Measurements from ENCODE around the gene NCS1.
"Not testable (repeated sequence)": the region's sequence is repeated elsewhere in the genome, so short reads cannot be mapped to it uniquely, and the experiment has no call there.

The NCS1 gene

GRCh38 chr9:130235558-130236435, 63.6 kb downstream of the NCS1 start:
- FAIRE-seq (no peak), DNase-seq (ENCODE audit: insufficient read length, low spot score) (peak; percentile 50)

- FAIRE-seq: no peak
Observed at GRCh38 chr9:130236436-130236985, 64.3 kb downstream of the NCS1 start.

GRCh38 chr9:130237076-130237475, 64.9 kb downstream of the NCS1 start:
- no peak for FAIRE-seq

More at GRCh38 chr9:130236436-130236985, 64.3 kb downstream of the NCS1 start:
- no peak for DNase-seq (ENCODE audit: insufficient read length, low spot score)

GRCh38 chr9:130237763-130238524, 65.7 kb downstream of the NCS1 start:
- no peak for FAIRE-seq
- no peak for DNase-seq (ENCODE audit: insufficient read length, low spot score)

More at GRCh38 chr9:130237076-130237475, 64.9 kb downstream of the NCS1 start:
- DNase-seq (ENCODE audit: insufficient read length, low spot score): no peak

DNA sequence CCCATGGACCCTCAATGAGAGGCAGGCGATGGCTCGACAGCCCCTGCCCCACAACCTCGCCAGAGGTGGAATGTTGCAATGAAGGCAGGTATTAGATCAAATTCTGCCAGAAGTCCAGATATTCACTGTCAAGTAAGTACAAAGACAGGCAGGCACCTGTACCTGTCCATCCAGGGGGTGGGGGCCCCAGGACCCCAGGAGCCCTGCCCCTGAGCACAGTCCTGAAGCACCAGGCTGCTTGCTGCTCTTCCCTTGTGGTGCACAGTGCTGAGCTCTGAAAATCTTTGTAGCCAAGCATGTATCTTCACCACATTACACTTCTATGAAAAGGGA, 67.1 kb downstream of the NCS1 start:
- DNase-seq (ENCODE audit: insufficient read length, low spot score): no peak
- FAIRE-seq: no peak

GRCh38 chr9:130239741-130240241, 67.6 kb downstream of the NCS1 start:
- DNase-seq (ENCODE audit: insufficient read length, low spot score) (no peak), FAIRE-seq (no peak)

DNA sequence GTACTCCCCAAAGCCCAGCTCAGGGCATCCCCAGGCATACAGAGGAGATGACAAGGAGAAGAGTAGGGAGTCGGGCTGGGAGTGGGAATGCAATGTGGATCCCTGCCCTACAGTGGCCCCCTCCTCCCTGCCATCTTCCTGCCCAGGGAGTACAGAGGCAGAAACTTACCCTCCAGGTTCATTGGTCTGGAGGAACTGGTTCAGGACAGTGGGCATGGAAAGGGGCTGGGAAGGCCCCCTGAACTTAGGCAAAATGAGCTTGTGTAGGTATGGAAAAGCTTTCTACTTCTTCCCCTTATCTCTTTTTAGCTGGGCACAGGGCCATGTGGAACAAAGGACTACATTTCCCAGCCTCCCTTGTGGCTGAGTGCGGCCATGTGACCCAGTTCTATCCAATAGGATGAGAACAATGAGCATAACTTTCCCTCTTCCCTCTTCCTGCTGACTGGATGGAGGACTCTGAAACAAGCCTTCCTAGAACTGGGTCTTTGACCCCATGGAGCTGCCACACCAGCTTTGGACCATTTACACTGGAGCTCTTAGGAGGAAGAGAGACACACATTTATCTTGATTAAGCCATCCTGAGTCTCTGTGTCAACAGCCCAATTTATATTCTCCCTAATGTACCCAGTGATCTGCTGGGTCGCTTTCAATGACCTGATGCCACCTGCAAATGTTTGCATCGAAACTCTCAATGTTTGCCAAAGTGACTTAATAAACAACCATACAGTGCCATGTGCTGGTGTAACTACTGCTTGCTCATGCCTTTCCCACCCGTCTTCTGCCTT, 68.4 kb downstream of the NCS1 start:
- FAIRE-seq (no peak), DNase-seq (ENCODE audit: insufficient read length, low spot score) (peak; percentile 66)

- no peak for DNase-seq (ENCODE audit: insufficient read length, low spot score)
- no peak for FAIRE-seq
Observed at GRCh38 chr9:130241198-130241535, 69.0 kb downstream of the NCS1 start.

DNA sequence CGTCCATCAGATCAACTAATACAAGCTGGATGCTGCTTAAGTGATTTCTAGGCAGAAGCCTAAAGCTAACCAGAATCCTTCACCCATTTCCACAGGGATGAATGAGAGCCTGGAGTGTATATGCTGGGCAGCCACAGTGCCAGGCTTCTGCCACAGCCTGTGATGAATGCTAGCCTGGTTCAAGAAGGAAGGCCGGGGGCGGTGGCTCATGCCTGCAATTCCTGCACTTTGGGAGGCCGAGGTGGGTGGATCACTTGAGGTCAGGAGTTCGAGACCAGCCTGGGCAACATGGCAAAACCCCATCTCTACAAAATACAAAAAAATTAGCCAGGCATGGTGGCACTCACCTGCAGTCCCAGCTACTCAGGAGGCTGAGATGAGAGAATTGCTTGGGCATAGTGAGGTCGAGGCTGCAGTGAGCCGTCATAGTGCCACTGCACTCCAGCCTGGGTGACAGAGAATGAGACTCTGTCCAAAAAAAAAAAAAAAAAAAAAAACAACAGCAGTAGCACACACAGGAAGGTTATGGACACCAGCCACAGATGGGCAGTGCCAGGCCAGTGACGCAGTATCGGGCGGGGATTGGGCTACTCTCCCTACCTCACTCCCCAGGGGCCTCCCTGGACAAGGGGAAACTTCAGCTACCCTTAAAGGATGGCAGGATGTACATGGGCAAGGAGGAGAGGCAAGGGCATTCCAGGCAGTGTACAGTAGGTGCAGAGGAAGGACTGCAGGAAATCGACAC, 70.2 kb downstream of the NCS1 start:
- FAIRE-seq: no peak
- no peak for DNase-seq (ENCODE audit: insufficient read length, low spot score)

DNA sequence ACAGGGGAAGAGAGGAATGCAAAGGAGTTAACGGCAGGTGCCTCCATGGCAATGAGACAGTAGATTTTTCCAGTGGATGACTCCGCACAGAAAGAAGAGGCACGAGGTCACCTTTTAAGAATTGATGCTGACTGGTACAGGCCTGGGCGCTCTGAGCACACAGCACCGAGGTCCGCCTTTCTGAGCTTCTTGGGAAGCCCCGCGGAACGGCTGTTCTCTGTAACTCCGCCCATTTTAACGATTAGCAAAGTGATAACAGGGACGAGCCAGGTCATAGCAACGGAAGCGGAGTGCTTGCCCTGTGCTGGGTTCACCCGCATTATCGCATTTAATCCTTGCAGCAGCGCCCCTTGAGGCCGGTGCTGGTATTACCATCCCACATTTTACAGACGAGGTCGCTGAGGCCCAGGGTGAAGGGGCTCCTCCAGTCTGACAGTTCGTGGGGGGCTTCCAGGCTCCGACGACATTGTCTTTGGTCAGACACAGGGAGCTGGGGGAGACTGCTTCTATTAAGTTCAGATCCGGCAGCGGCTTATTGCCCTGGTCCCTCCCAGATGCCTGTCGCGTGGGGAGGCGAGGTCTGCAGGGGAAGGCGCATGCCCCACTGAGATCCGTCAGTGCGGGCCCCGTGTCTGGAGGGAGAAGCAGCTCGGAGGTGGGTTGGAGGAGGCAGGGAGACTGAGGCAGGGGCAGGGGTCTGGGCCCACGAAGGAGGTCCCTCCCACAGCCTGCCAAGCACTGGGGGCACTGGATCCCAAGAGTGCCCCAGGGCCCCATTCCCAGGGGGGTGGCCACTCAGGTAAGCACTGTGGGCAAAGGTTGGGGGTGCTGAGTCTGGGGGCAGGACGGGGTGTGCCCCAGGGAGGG, 71.0 kb downstream of the NCS1 start:
- no peak for FAIRE-seq
- peak; percentile 66 for DNase-seq (ENCODE audit: insufficient read length, low spot score)

DNA sequence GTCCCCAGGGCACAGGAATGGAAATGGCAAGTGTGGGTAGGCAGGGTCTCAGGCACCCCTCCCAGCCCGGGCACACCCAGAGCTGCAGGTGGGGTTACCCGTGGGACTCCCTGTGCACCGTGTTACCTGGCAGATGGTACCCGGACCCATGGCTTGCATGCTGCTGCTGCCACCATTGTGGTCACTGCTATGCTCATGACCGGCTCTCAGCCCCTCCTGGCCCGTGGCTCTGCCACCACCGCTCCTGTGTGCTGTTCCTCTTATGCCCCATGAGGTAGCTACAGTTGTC, 71.6 kb downstream of the NCS1 start:
- FAIRE-seq: no peak

DNA sequence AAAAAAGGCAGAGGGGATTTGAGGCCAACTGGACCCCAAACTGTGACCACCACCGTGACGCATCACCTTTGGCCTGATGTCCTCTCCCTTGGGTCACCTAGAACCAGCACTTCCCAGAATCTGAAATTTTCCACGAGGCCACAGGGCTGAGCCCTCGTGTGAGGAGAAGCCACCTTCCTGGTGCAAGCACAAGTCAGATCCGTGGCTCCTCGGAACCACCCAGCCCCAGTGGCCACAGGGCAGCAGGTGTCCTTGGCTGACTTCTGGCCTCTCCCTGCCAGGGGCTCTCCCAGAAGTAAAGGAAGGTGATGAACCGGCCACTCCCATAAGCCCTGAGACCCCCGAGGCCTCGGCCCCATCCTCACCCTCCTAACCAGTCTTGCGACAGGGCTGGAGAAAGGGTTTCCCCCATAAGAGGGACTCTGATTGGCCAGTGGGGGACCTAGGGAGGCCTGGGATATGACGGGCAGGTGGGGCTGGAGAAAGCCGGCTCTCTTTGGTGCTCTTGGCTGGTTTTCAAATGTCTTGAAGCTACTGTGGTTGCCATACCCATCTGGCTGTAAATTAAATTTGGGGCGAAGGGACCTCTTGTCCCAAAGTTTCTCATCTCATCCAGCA, 72.5 kb downstream of the NCS1 start:
- DNase-seq (ENCODE audit: insufficient read length, low spot score) (no peak), FAIRE-seq (no peak)

More for the DNA sequence above, 71.6 kb downstream of the NCS1 start:
- no peak for DNase-seq (ENCODE audit: insufficient read length, low spot score)

- DNase-seq (ENCODE audit: insufficient read length, low spot score): no peak
- no peak for FAIRE-seq
Observed at GRCh38 chr9:130245474-130245873, 73.3 kb downstream of the NCS1 start.

DNA sequence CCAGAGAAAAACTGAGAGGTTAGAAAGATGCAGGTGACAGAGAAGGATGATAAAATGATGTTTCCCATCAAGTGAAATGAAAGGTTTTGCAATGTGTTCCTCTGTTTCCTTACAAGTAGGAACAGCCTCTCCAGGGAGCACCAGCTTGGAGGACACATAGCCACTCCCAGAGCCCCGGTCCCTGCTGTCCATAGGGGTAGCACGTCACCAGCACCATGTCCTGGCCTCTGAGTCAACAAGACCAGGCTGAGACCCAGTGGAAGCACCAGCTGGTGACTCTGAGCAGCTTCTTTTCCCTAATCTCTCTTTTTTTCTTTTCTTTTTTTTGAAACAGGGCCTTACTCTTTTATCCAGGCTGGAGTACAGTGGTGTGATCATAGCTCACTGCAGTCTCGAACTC, 73.9 kb downstream of the NCS1 start:
- FAIRE-seq (no peak), DNase-seq (ENCODE audit: insufficient read length, low spot score) (no peak)

DNA sequence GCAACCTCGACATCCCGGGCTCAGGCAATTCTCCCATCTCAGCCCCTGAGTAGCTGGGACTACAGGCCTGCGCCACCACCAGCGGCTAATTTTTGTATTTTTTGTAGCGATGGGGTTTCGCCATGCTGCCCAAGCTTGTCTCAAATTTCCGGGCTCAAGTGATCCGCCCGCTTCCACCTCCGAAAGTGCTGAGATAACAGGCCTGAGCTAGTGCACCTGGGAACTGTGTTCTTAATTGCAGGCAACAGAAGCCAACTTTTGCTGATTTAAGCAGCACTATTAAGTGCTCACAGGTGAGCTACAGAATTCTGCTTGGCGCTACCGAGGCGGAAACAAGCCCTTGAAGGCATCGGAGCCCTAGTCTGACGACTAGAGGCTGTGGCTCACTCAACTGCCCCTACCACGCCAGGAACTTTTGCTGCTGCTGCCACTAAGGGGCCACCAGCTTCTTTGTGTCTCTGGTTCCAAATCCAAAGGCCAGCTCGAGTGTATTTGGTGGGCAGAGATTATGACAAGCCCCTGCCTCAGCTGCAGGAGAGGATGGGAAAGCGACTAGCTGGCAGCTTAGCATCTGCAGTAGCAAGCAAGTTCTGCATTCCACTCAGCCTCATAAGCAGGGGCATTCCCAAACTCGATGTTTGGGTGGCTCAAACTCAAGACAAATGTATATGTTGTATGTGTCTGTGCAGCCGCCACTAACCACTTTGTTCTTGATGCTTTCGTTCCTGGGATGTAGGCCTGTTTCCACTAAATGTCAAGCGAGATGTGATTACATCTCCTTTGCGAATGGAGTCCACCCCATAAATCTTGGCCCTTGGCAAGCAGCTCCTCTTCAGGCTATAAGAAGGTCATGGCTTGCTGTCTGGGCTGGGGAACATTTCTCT, 82.8 kb downstream of the NCS1 start:
- FAIRE-seq (no peak), DNase-seq (ENCODE audit: insufficient read length, low spot score) (no peak)

- FAIRE-seq: no peak
- DNase-seq (ENCODE audit: insufficient read length, low spot score): no peak
Observed at GRCh38 chr9:130255631-130256134, 83.5 kb downstream of the NCS1 start.

- no peak for FAIRE-seq
- DNase-seq (ENCODE audit: insufficient read length, low spot score): no peak
Observed at GRCh38 chr9:130256644-130257043, 84.4 kb downstream of the NCS1 start.

DNA sequence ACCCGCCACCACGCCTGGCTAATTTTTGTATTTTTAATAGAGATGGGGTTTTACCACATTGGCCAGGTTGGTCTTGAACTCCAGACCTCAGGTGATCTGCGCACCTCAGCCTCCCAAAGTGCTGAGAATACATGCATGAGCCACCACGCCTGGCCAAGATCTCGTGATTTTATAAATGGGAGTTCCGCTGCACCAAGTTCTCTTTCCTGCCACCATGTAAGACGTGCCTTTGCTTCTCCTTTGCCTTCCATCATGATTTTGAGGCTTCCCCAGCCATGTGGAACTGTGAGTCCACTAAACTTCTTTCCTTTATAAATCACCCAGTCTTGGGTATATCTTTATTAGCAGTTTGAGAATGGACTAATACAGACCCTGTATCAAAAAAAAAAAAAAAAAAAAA, 85.9 kb downstream of the NCS1 start:
- FAIRE-seq; DNase-seq (ENCODE audit: insufficient read length, low spot score): not testable (repeated sequence)

Data from HTR-8/SVneo (cell line).